GM19193 (cell line): ENCODE data around the gene BMP5.

ENCODE experiments used
- POLR2A ChIP-seq: IDR thresholded peaks from 4 replicates; pipeline ENCODE4 v1.6.1; 2011; ENCODE audit not compliant: insufficient read depth, insufficient read length; ENCODE audit errors: extremely low read depth

The BMP5 gene

DNA sequence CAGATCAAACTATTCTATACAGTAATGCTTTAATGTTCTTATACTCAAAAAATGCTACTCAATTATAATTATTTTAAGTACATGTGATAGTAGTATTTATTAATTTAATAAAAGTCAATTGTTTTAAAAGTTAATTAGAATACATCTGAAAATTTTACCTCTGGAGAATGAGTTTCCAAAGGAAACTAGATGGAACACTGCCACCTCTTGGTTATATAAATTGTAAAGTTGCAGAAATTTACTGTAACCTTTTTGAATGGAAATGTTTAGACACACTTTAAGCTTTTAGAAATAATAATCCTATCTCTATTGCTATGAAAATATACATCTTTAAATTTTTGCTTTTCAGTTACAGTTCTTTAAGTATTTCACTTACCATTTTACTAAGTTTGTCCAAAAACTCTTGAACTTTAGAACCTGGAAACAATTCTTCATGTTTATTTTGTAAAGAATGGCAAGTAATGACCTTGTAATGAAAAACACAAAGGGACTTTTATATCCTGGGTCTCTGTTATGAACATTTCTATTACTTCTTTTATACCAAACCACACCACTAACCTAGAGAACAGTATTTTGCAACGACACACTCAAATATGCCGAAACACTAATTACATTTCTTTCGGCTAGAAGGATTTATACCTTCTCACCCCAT, 10.9 kb upstream of the BMP5 start:
- no peak for TF ChIP-seq POLR2A

DNA sequence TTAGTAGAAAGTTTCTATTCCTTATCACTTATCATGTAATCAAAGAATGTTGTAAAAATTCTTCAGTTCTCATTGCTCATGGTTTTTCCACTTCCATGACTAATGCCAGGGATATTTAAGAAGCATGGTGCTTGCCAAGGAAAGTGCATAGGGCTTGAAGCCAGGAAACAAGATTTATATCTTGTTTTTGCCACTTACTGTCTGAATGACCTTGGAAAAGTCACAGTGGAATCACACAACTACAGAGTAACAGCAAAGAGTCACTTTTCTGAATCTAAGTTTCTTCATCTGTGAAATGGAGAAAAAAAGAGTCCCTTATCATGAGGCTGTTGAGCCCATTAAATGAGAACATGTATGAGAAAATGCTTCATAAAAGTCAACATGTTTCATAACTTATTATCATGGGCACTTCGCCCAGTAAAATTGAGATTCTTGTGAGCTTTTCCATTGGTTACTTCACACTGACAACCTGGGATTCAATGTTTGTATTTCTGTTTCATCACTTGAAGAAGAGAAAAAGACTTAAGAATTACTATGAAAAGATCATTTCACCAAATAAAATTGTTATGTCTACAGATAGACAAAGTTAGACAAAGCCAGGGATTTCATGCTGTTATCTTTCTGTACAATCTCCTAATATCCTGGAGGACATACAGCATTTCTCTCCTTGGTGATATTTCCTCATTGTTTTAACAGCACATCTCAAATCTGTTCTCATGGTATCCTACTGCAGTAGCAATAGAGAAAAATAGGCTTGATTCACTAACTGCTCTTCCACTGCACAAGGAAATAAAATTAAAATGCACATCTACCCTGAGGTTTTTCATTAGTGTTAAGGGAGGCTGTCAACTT, 7.6 kb upstream of the BMP5 start:
- no peak for TF ChIP-seq POLR2A

DNA sequence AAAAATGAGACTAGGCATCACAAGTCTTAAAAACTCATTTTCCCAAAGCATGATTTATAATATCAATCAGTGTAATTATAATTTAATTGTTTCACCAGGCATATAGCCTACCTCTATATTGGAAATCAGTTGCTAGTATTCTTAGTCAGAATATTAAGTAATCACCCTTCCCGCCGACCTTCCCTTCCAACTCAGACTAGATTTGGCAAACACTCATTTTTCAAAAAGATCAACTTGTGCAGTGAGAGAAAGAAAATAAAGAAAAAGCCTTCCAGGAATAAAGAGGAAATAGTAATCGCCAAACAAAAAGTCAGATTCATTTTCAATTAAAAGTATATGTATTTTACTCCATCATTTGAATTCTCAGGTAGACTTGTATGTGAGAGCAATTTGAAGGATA, 1.9 kb upstream of the BMP5 start:
- TF ChIP-seq POLR2A: no peak

DNA sequence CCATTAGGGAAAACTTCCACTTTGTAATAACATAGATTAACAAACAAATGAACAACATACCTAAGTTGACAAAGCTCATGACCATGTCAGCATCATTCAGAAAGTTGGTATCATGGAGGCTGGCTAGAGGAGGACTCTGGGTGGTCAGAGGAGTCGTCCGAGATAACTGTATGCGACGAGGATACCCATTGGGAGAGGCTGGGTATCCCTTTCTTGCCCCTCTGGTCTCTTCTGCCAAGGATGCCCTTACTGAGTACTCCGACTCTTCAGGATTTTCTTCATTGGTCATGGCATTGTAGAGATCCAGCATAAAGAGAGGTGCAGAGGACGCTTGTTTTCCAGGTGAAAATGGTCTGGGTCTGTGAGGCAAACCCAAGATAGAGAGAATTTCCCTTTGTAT, 1.1 kb downstream of the BMP5 start:
- no peak for TF ChIP-seq POLR2A

DNA sequence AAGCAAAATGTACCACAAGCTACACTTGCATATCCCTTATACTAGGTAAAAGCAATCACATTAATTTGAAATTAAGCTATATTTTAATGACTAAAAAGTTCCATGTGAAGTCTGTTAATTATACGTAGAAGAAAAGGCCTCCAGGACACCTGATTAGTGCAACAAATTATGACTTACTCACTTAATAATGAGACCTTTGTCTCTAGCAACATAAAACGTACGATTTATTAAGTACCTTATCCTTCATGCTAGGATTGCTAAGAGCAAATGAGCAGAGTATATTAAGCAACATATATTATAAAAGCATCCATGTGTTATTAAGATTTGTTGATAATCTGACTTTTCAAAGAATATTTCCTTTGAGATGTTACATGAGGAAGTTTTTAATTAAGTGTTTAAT, 2.5 kb downstream of the BMP5 start:
- no peak for TF ChIP-seq POLR2A

DNA sequence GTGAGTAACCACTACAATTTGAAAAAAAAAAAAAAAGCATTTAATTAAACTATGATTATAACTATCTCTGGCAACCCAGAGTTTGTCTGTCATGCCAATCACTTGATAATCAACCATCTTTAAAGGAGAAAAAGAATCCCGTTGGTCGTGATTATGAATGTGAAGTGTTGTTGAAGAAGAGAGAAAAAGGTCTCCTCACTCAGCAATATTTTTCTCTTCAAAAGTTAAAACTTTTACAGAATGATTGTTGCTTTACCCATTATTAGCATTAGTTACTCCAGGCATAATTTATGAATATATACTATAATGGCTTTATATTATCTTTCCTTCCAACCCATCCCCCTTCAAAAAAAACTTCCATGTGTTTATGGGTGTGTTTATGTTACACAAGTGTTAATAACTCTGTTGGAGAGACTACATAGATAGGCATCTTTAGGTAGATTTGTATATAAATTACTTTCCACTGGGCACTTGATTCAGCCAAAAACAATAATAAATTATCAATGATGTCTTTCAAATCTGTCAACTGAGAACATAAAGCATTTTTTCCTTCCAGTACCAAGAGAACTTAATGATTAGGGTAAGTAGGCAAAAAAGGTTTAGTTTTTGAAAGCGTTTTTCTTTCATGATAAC, 5.1 kb downstream of the BMP5 start:
- TF ChIP-seq POLR2A: no peak

DNA sequence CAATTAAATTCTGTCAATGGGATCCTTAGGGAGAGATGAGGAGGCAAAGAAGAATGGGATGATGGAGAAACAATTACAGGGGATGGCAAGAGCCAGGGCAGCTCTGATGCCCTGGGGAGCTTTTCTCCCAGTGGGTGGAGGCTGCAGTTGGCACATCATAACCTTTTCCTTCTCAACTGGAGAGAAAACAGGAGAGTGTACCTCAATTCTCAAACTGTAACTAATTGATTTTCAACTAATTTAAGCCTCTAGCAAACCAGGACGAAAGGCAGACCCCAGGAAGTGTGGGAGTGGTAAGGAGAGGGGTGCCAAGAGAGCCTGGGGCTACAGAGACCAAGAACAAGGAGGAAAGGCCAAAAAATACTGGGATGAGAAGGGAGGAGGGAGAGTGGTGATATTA, 5.7 kb downstream of the BMP5 start:
- no peak for TF ChIP-seq POLR2A

DNA sequence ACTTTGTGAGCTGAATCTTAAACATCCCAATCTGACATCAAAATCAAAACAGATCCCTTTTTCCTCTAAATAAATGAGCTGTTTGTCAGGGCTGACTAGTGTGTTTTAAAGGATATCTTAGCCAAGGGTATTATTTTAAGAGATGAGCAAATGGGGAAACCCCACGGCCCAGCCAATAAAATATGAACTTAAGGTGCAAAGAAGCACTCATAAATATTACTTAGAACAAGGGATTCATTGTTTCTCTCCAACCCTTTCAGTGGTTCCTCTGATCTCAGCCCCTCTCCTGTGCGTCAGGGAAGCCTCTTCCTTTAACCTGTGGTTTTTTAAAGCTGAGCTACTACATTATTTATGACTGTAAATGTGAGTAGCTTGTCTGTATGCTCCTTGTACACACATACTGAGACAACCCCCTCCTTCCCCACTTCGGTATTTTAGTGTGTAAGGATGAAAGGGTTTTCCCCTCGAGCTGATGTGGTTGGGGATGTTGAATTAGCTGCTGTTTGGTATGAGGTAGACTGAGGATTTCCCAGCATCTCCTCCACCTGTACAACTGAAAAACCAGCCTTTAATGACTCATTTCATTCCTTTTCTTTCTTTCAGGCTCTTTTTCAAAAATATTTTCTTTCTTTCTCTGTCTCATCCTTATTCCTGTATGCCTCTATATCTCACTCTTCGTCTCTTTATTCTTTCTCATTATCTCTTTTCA, 6.5 kb downstream of the BMP5 start:
- no peak for TF ChIP-seq POLR2A

DNA sequence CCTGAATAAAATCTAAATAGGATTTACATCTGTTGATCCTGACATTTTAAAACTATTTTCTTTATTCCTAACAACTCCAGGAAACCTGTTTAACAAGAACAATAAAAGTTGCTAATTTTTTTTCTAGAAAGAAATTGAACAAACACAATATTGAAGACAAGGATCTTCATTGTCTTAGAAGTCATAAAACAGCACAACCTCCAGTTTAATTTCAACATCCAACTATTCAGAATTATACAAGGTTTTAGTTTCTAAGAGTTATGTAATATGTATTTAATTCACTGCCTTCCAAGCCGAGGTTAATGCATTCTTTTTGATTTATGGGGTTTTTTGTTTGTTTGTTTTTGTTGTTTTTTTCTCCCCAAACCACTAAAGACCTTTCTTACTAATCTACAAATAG, 7.2 kb downstream of the BMP5 start:
- no peak for TF ChIP-seq POLR2A

DNA sequence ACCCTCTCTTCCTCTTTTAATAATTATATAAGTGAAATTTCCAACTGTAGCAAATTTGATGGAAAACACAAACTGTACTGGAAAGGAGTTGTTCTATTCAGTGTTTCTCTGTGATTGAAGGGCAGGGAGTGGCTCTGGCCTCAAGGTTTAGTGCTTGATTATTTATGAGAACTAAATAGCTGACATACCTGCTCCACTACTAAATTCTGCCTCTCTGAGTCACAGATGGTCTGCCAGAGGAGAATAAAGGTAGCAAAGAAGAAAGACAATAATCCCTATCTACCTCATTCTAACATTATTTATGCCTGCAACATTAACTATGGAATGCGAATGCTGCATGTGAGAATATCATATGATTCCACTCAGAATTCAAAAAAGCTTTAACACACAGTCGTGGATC, 9.3 kb downstream of the BMP5 start:
- no peak for TF ChIP-seq POLR2A

DNA sequence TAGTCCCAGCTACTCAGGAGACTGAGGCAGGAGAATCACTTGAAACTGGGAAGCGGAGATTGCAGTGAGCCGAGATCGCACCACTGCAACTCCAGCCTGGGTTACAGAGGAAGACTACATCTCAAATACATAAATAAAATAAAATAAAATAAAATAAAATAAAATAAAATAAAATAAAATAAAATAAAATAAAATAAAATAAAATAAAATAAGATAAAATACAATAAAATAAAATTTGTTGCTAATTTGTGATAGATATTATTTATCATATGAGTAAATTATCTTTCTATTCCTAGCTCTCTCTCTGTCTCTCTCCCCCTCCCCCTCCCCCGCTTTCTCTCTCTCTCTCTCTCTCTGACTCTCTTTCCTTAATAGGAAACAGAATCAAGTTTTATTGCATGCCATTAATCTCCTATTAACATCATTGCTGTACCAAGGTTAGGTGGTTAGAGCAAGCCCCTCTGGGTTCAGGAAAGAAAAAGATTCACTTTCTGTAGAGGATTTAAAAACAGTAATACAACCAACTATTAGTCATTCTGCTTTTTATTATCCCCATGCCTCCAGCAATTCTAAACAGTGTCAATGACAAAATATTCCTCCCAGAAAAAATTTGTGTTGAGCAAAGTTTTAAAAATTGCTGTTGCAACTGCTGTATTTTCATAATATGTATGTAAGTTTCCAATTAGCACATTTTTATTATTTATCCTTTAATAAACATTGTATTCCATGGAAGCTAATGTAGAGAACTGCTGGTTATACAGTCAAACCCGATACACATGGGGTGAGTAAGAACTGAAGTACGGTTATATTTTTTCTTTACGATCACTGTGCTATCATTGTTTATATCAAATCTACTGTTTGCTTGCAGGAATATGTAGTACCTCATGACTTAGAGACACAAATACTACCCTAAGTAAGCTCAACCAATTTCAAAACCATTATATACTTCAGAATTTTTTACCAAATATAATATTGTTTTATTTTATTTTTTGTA, 22.1 kb downstream of the BMP5 start:
- no peak for TF ChIP-seq POLR2A

DNA sequence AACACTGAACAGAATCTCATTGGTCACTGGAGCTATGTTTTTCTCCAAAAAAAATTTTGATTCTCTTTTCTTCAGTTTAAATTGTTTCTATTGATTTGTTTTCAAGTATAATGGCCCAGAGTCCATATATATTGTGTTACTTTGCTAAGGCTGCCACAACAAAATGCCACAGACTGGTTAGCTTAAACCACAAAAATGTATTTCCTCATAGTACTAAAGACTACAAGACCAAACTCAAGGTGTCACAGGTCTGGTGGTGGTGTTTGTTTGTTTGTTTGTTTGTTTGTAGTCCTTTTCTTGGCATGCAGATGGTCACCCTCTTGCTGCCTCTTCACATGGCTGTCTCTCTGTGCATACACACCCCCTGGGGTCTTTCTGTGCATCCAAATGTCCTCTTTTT, 34.0 kb downstream of the BMP5 start:
- no peak for TF ChIP-seq POLR2A

DNA sequence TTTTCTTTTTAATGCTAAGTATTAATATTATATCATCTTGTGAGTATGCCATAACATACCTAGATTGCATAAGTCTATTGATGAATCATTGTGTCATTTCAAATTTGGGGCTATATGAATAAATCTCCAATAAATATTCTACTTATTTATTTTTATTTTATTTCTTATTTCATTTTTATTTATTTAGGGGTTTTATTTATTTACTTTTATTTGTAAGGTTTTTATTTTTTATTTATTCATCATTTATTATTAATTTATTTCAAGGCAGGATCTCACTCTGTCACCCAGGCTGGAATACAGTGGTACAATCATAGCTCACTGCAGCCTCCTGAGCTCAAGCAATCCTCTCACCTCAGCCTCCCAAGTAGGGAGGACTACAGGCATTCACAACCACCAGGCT, 36.3 kb downstream of the BMP5 start:
- TF ChIP-seq POLR2A: no peak

DNA sequence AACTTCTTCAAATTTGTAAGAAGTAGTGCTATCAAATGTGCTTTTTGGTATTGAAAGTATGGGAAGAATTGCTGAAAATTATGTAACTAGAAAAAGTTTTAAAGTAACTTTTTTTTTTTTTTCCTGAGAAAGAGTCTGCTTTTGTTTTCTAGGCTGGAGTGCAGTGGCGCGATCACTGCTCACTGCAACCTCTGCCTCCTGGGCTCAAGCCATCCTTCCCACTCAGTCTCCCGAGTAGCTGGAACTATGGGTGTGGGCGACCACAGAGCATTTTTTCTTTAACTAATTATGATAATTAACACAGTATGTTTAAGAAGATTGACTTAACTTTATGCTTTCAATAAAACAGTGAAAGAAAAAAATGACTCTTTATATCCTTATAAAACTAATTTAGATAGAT, 38.4 kb downstream of the BMP5 start:
- no peak for TF ChIP-seq POLR2A

DNA sequence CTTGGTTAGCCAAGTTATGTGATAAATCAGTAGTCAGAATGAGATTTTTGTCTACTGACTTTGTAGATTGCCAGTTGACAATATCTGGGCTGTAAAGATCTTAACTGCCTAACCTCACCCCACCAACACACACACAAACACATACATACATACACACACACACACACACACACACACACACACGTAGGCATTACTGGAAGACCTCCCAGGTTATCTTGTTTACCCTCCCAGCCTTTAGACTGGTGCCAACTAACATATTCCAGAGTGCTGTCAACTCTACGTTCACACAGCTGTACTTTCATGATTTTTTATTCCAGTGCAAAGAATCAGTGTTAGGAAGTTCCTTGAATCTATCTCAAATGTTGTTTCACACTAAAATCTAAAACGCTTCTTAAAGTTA, 38.9 kb downstream of the BMP5 start:
- TF ChIP-seq POLR2A: no peak

DNA sequence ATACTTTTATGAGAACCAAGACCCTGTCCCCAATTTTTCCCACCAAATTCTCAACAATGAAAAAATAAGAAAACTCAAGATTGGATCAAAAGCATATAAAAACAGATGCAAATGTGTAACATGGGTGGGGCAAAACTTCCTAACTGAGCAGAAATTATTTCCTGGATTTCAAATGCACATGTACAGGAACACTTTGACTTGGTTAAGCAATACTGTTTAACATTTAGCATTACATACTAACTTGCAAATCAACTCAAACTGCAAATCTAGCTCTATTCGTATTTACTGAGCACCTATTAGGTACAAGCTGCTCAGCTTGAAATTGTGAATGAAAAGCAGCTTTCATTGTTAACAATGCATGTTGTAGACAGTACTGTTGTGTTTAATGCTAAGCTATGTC, 40.2 kb downstream of the BMP5 start:
- no peak for TF ChIP-seq POLR2A
